Coronary artery (tissue), 2 donors: Measurements from ENCODE around the gene CCDC50.

Source experiments
- DNase-seq: peaks from one replicate; pipeline ENCODE4 v3.0.0-alpha.2; 2017; ENCODE audit warnings: low spot score
- H3K27ac ChIP-seq, 2 donors: fragments of 200-600 bp; sonication (generic); one replicate each; pipeline ENCODE4 v1.5.1; 2016 to 2019
- H3K4me3 ChIP-seq: fragments of 200-600 bp; sonication (generic); 2 replicates; pipeline ENCODE4 v1.5.1; 2016; ENCODE audit warnings: mild to moderate bottlenecking, moderate library complexity
- TF ChIP-seq, protein P1 (sequence below): fragments of 200-600 bp; sonication (generic); IDR thresholded peaks from one replicate; pipeline ENCODE4 v1.5.1; 2019; ENCODE audit warnings: antibody characterized with exemption

The CCDC50 gene

DNA sequence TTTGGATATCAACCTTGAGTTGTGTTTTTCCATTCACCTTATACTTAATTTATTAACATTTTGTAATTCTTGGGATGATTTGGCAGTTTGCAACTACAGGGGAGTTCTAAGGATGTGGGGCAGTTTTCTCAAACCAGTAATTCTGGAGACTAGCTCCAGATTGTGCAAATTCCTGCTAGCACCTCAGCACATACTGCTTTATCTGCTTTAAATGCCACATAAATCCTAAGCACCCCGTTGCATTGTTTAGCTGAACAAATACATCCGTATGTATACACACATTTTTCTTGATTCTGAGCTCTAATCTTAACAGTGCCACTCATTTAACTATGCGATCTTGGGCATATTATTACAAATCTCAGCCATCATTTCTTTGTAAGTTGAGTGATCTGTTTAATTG is 18.0 kb downstream of the CCDC50 start:
- H3K27ac ChIP-seq, result no peak overlapping the region
- TF ChIP-seq, protein P1, sequence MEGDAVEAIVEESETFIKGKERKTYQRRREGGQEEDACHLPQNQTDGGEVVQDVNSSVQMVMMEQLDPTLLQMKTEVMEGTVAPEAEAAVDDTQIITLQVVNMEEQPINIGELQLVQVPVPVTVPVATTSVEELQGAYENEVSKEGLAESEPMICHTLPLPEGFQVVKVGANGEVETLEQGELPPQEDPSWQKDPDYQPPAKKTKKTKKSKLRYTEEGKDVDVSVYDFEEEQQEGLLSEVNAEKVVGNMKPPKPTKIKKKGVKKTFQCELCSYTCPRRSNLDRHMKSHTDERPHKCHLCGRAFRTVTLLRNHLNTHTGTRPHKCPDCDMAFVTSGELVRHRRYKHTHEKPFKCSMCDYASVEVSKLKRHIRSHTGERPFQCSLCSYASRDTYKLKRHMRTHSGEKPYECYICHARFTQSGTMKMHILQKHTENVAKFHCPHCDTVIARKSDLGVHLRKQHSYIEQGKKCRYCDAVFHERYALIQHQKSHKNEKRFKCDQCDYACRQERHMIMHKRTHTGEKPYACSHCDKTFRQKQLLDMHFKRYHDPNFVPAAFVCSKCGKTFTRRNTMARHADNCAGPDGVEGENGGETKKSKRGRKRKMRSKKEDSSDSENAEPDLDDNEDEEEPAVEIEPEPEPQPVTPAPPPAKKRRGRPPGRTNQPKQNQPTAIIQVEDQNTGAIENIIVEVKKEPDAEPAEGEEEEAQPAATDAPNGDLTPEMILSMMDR, result no peak
- H3K4me3 ChIP-seq, result no peak overlapping the region
- no peak for DNase-seq

DNA sequence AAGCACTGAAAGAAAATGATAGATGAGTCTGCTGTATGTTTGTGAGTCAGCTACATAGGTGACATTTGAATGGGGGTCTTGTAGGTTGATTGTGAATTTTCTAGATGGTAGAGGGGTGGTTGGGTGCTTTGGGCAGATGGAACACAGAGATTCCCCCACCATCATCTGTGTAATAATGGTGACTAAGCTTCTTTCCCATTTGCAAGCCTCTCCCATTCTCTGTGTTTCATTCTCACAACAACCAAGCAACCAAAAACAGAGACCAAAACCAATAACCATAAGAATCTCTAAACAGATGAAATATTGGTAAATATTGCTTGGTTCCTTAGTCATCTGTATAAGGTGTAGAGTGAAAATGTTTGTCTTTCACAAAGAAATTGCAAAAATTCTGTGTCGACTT is 18.9 kb downstream of the CCDC50 start:
- H3K27ac ChIP-seq, result no peak overlapping the region
- TF ChIP-seq, protein P1, result no peak
- H3K4me3 ChIP-seq, result no peak overlapping the region
- DNase-seq, result no peak

GRCh38 chr3:191350396-191351090 is 21.3 kb downstream of the CCDC50 start:
- DNase-seq, result no peak
- TF ChIP-seq, protein P1, result no peak
- Histone ChIP-seq H3K27ac (peak overlapping the region; percentile 5 to 71), H3K4me3 (peak overlapping the region; percentile 55)

DNA sequence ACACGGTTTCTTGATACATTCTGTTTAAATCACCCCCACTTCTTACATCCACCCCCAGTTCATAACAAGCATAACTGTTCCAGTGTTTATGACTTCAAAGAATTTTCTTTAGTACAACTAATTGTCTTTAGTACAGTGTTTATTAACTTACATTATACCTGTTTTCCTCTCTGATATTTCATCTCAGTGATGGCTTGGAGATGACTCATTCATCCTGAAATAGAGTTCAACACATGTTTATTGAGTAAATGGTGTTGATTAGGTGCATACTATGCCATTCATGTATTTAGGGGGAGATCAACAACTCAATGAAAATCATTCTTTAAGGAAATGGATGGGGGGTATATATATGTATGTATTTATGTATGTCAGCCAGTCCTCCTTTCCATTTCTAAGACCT is 22.8 kb downstream of the CCDC50 start:
- Histone ChIP-seq H3K4me3 (no peak overlapping the region), H3K27ac (peak overlapping the region in 1 of 2 donors; percentile 6)
- DNase-seq, result no peak
- TF ChIP-seq, protein P1, result no peak

- TF ChIP-seq, protein P1, result no peak
- no peak for DNase-seq
- H3K27ac ChIP-seq, result peak overlapping the region in 1 of 2 donors; percentile 42
- H3K4me3 ChIP-seq, result no peak overlapping the region
Observed at GRCh38 chr3:191353022-191353777, 24.0 kb downstream of the CCDC50 start.

DNA sequence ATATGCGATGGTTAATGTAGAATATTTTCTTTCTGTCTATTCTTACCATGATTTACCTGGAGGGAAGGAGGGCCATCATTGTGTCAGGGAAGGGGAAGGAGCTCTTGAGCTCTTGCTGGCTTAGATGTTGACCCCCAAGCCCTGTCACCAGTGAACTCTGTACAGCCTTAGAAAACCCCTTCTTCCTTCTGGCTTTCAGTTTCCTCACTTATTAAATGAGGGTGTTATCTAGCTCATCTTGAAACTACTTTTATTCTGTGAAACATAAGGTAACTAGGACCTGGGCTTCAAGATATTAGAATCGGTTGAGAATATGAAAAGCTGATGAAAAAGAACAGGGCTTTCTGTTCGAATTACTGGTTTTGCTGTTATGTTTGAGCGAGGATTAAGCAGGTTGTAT is 26.2 kb downstream of the CCDC50 start:
- DNase-seq, result no peak
- TF ChIP-seq, protein P1, result no peak
- no peak overlapping the region for H3K27ac ChIP-seq
- H3K4me3 ChIP-seq, result no peak overlapping the region
